Uterus (tissue), 4 donors: ENCODE results near the gene DPM3. TPM values are rescaled to one million over a fixed set of nuclear protein-coding genes. Genes with fewer than 3 reads are reported as not detected.
A peak's percentile ranks its signal among the peaks of the same experiment; 100 is the strongest.
"Not testable (repeated sequence)": the region's sequence is repeated elsewhere in the genome, so short reads cannot be mapped to it uniquely, and the experiment has no call there.

ENCODE experiments used
- DNase-seq, 2 donors: peaks; one replicate each; pipeline ENCODE4 v3.0.0-alpha.2; 2019 to 2020
- H3K27ac ChIP-seq, 2 donors: fragments of 200-600 bp; sonication (generic); 1 replicate in 1 of 2; 2 replicates in 1 of 2; pipeline ENCODE4 v1.5.1; 2016 to 2018
- H3K27me3 ChIP-seq, 2 donors: fragments of 200-600 bp; sonication (generic); one replicate each; pipeline ENCODE4 v1.5.1; 2018 to 2019; ENCODE audit warnings: control low read depth in 1 of 2
- H3K36me3 ChIP-seq, 2 donors: fragments of 200-600 bp; sonication (generic); one replicate each; pipeline ENCODE4 v1.5.1; 2019; ENCODE audit warnings: control low read depth in 1 of 2
- H3K4me1 ChIP-seq, 2 donors: fragments of 200-600 bp; sonication (generic); one replicate each; pipeline ENCODE4 v1.5.1; 2018 to 2019; ENCODE audit warnings: control low read depth in 1 of 2
- H3K4me3 ChIP-seq, 2 donors: fragments of 200-600 bp; sonication (generic); 1 replicate in 1 of 2; 2 replicates in 1 of 2; pipeline ENCODE4 v1.5.1; 2018 to 2019; ENCODE audit warnings: mild to moderate bottlenecking in 1 of 2
- H3K9me3 ChIP-seq, 2 donors: fragments of 200-600 bp; sonication (generic); one replicate each; pipeline ENCODE4 v1.5.1; 2019; ENCODE audit warnings: control low read depth in 1 of 2
- POLR2A ChIP-seq, 2 donors: fragments of 450-650 bp; IDR thresholded peaks; one replicate each; pipeline ENCODE4 v1.6.1; 2016; ENCODE audit warnings: antibody characterized with exemption in 2 of 2, mild to moderate bottlenecking in 1 of 2, moderate library complexity in 1 of 2
- intact Hi-C: fragments of 100-400 bp; cut with DNase I; formaldehyde crosslinking; loops from one replicate; pipeline ENCODE4 v1.15.1; 2023; ENCODE audit warnings: low total_unique reads
- total RNA-seq, 4 donors: library from RNA; depleted of rRNA in 3 of 4; stranded (reverse); fragments of >200 nt in 3 of 4; gene quantifications; one replicate each; pipeline versions ENCODE4 v1.1.0 to v1.2.4, GENCODE V29; 2014 to 2023
- TF ChIP-seq, protein P1 (sequence below), 4 experiments: fragments of 200-600 bp in 2 of 4; fragments of 450-650 bp in 2 of 4; sonication (generic) in 2 of 4; IDR thresholded peaks; one replicate each; pipeline ENCODE4 v1.5.1; 2016 to 2019; ENCODE audit warnings: antibody characterized with exemption in 4 of 4, mild to moderate bottlenecking in 2 of 4, moderate library complexity in 1 of 4
- donor health status: DM: yes; HTN: yes; CAD: no.

Gene DPM3
- total RNA-seq, 4 donors from 2014 or later, result 36.1 to 94.4 (median 85.4) TPM

DNA sequence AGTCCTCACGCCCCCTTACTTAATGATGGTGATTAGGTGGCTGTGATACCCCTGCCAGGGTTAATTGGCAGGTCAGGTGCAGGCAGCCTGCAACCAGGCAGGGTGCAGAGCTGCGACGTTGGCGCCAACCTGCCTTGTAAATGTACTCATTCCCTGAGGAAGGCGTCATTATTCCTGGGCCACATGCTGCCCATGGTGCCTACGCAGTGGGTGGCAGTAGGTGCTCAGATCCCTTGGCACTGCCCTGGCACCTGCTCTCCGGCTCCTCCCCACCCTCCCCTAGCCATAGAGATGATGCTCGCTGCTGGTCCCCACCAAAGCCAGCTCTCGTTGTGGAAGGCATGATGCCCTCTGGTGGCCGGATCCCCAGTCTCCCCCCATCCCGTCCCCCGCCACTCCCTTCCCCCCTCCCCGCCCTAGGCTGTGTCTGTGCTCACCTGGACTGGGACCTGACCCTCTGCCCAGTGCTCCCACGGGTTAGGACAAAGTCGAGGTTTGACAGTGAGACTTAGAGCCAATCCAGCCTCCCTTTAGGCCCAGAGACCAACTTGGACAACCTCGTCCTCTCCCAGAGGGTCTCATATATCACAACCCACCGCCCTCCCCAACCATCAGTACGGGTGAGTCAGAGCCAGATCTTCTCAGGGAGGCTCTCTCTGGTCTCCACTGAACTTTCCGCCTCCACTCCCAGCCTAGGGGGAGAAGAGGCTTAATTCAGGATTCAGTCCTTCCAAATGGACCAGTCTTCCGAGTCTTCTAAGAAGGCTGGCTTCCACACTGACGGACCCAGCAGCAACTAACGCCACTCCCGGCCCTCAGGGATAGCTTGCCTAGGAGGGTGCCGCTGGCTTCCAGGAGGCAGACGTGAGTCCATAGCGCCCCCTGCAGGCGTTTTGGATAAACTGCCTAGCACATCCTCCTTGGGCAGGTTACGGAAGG lies 27.1 kb upstream of the DPM3 start:
- H3K9me3 ChIP-seq, result no peaks in the 10 kb centered on the region
- H3K4me3 ChIP-seq, result no peak overlapping the region
- TF ChIP-seq, protein P1, sequence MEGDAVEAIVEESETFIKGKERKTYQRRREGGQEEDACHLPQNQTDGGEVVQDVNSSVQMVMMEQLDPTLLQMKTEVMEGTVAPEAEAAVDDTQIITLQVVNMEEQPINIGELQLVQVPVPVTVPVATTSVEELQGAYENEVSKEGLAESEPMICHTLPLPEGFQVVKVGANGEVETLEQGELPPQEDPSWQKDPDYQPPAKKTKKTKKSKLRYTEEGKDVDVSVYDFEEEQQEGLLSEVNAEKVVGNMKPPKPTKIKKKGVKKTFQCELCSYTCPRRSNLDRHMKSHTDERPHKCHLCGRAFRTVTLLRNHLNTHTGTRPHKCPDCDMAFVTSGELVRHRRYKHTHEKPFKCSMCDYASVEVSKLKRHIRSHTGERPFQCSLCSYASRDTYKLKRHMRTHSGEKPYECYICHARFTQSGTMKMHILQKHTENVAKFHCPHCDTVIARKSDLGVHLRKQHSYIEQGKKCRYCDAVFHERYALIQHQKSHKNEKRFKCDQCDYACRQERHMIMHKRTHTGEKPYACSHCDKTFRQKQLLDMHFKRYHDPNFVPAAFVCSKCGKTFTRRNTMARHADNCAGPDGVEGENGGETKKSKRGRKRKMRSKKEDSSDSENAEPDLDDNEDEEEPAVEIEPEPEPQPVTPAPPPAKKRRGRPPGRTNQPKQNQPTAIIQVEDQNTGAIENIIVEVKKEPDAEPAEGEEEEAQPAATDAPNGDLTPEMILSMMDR (IDR thresholded peaks at IDR 0.05), result peak; percentile 80 to 91 (median 86)
- no peak for TF ChIP-seq POLR2A (IDR thresholded peaks at IDR 0.05)
- peaks cover 0 to 19% of the 10 kb centered on the region in 2 donors for H3K4me1 ChIP-seq
- H3K36me3 ChIP-seq, result no peaks in the 10 kb centered on the region
- H3K27ac ChIP-seq, result peak overlapping the region; percentile 63 to 75
- intact Hi-C loops, result no loop called here
- H3K27me3 ChIP-seq, result no peaks in the 10 kb centered on the region
- DNase-seq, result peak; percentile 82 to 87

GRCh38 chr1:155166471-155167165 lies 26.3 kb upstream of the DPM3 start:
- DNase-seq, result peak in 1 of 2 donors; percentile 70
- Histone ChIP-seq H3K4me3 (no peak overlapping the region), H3K27ac (peak overlapping the region; percentile 63 to 75), H3K27me3 (no peaks in the 10 kb centered on the region), H3K4me1 (peaks cover 0 to 15% of the 10 kb centered on the region in 2 donors), H3K9me3 (no peaks in the 10 kb centered on the region), H3K36me3 (no peaks in the 10 kb centered on the region)
- intact Hi-C loops, result no loop called here
- TF ChIP-seq POLR2A (IDR thresholded peaks at IDR 0.05), result no peak
- TF ChIP-seq, protein P1 (IDR thresholded peaks at IDR 0.05), result no peak

- H3K27me3 ChIP-seq, result no peaks in the 10 kb centered on the region
- H3K27ac ChIP-seq, result peak overlapping the region; percentile 63 to 75
- no peaks in the 10 kb centered on the region for H3K9me3 ChIP-seq
- no peak for DNase-seq
- no peaks in the 10 kb centered on the region for H3K36me3 ChIP-seq
- H3K4me1 ChIP-seq, result peaks cover 0 to 15% of the 10 kb centered on the region in 2 donors
- no peak overlapping the region for H3K4me3 ChIP-seq
- intact Hi-C loops, result no loop called here
- TF ChIP-seq, protein P1 (IDR thresholded peaks at IDR 0.05), result no peak
- no peak for TF ChIP-seq POLR2A (IDR thresholded peaks at IDR 0.05)
Measured at GRCh38 chr1:155166051-155166470, 25.7 kb upstream of the DPM3 start.

GRCh38 chr1:155164625-155165024 lies 24.3 kb upstream of the DPM3 start:
- H3K27ac ChIP-seq, H3K4me3 ChIP-seq, DNase-seq, intact Hi-C loops, H3K27me3 ChIP-seq, H3K36me3 ChIP-seq, H3K9me3 ChIP-seq: not testable (repeated sequence)
- peaks cover 0 to 15% of the 10 kb centered on the region in 2 donors for H3K4me1 ChIP-seq

- DNase-seq, H3K36me3 ChIP-seq, H3K27ac ChIP-seq, H3K27me3 ChIP-seq, H3K9me3 ChIP-seq, intact Hi-C loops, H3K4me3 ChIP-seq: not testable (repeated sequence)
- H3K4me1 ChIP-seq, result peaks cover 0 to 15% of the 10 kb centered on the region in 2 donors
Measured at GRCh38 chr1:155163785-155164184, 23.5 kb upstream of the DPM3 start.

DNA sequence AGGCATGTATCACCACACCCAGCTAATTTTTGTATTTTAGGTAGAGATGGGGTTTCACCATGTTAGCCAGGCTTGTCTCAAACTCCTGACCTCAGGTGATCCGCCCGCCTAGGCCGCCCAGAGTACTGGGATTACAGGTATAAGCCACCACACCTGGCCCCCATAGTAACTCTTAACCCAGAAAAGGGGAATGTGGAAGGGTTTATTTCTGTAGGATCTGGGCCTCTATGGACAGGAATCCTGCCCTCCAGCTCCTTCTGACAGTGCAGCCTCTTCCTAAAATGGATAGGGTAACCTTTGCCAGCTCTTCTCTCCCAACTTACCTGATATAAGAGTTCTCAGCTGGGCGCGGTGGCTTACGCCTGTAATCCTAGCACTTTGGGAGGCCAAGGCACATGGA lies 22.3 kb upstream of the DPM3 start:
- H3K4me3 ChIP-seq, H3K9me3 ChIP-seq, intact Hi-C loops: not testable (repeated sequence)

More for the DNA sequence above, 22.3 kb upstream of the DPM3 start:
- H3K36me3 ChIP-seq, H3K27ac ChIP-seq, H3K4me1 ChIP-seq, DNase-seq, H3K27me3 ChIP-seq: not testable (repeated sequence)
